Measurements from ENCODE around the gene S1PR5. TPM values are rescaled to one million over a fixed set of nuclear protein-coding genes. Genes with fewer than 3 reads are reported as not detected.

S1PR5 gene
- polyA plus RNA-seq, 3 donors, result 0.18 to 0.46 TPM; not detected in 1

- DNase-seq, result no peak
- Histone ChIP-seq H3K36me3 (replicated peaks in 1 of 2; ENCODE audit: control insufficient read depth in 1 of 2, insufficient read depth in 2 of 2, low read length in 2 of 2) (peaks cover 23 to 31% of the 10 kb centered on the region in 2 donors), H3K27ac (ENCODE audit: low read depth in 1 of 2, low read length in 2 of 2) (no peak overlapping the region), H3K79me2 (ENCODE audit: insufficient read depth, low read length) (peaks cover 30% of the 10 kb centered on the region), H3K4me3 (replicated peaks in 1 of 3; ENCODE audit: low read depth in 2 of 3, low read length in 3 of 3) (peak overlapping the region in 2 of 3 experiments; percentile 80 to 95), H3K9ac (ENCODE audit: insufficient read depth, low read length, poor library complexity, severe bottlenecking) (peak overlapping the region; percentile 88), H2AFZ (ENCODE audit: insufficient read depth, low read depth, low read length, poor library complexity, severe bottlenecking) (no peak overlapping the region), H3K9me3 (replicated peaks in 1 of 2; ENCODE audit: control insufficient read depth in 1 of 2, insufficient read depth in 1 of 2, low read length in 2 of 2) (no peaks in the 10 kb centered on the region), H3K4me2 (replicated peaks; ENCODE audit: extremely low read depth, low read length, poor library complexity, severe bottlenecking) (peak overlapping the region; percentile 89), H4K20me1 (ENCODE audit: insufficient read depth, low read length) (peaks cover 16% of the 10 kb centered on the region), H3K27me3 (ENCODE audit: control insufficient read depth in 2 of 2, insufficient read depth in 2 of 2, low read length in 2 of 2) (no peaks in the 10 kb centered on the region), H3K4me1 (ENCODE audit: control insufficient read depth in 1 of 2, insufficient read depth in 2 of 2, low read length in 2 of 2) (peaks cover 17 to 21% of the 10 kb centered on the region in 2 donors)
- H3K4me3 Mint-ChIP-seq, result peak overlapping the region; percentile 84 to 90
- H3K27ac Mint-ChIP-seq, result peak overlapping the region in 3 of 7 donors; percentile 72 to 89 (median 88)
- peaks cover 20 to 28% of the 10 kb centered on the region in 2 donors for H3K36me3 Mint-ChIP-seq
- peaks cover 2 to 6% (median 3%) of the 10 kb centered on the region in 3 donors for H3K27me3 Mint-ChIP-seq (ENCODE audit: low read depth in 3 of 3)
- no peak for TF ChIP-seq CTCF (IDR thresholded peaks at IDR 0.05)
- peaks cover 0 to 3% (median 0%) of the 10 kb centered on the region in 7 donors for H3K9me3 Mint-ChIP-seq
- intact Hi-C loops (cut with micrococcal nuclease), result loop anchor here in 1 of 2 donors (2.0 to 5.0 kb wide), 2 partner anchors 16 to 152 kb away; no protein-coding TSS in a partner anchor
- 47% methylated on average over 16 of the region's 23 CpGs for WGBS (ENCODE audit: insufficient coverage)
- H3K4me1 Mint-ChIP-seq, result peaks cover 18% of the 10 kb centered on the region
These were observed 27.6 kb upstream of the S1PR5 start for GRCh38 chr19:10544753-10545251.

GRCh38 chr19:10544242-10544752, 27.1 kb upstream of the S1PR5 start:
- no peaks in the 10 kb centered on the region for H3K27me3 ChIP-seq (ENCODE audit: control insufficient read depth in 2 of 2, insufficient read depth in 2 of 2, low read length in 2 of 2)
- H3K27ac ChIP-seq (ENCODE audit: low read depth in 1 of 2, low read length in 2 of 2), result peak overlapping the region; percentile 28 to 83
- TF ChIP-seq CTCF (IDR thresholded peaks at IDR 0.05), result no peak
- no peaks in the 10 kb centered on the region for H3K9me3 ChIP-seq (replicated peaks in 1 of 2; ENCODE audit: control insufficient read depth in 1 of 2, insufficient read depth in 1 of 2, low read length in 2 of 2)
- peak overlapping the region; percentile 76 to 95 (median 80) for H3K4me3 ChIP-seq (replicated peaks in 1 of 3; ENCODE audit: low read depth in 2 of 3, low read length in 3 of 3)
- peak overlapping the region in 6 of 7 donors; percentile 35 to 89 (median 76) for H3K27ac Mint-ChIP-seq
- H4K20me1 ChIP-seq (ENCODE audit: insufficient read depth, low read length), result peaks cover 16% of the 10 kb centered on the region
- peaks cover 0 to 3% (median 0%) of the 10 kb centered on the region in 7 donors for H3K9me3 Mint-ChIP-seq
- H2AFZ ChIP-seq (ENCODE audit: insufficient read depth, low read depth, low read length, poor library complexity, severe bottlenecking), result peak overlapping the region; percentile 95
- DNase-seq, result no peak
- peak overlapping the region; percentile 88 for H3K9ac ChIP-seq (ENCODE audit: insufficient read depth, low read length, poor library complexity, severe bottlenecking)
- 16% methylated on average over 9 of the region's 22 CpGs for WGBS (ENCODE audit: insufficient coverage)
- intact Hi-C loops (cut with micrococcal nuclease), result loop anchor here in 1 of 2 donors (2.0 to 5.0 kb wide), 2 partner anchors 17 to 153 kb away; no protein-coding TSS in a partner anchor
- peaks cover 30% of the 10 kb centered on the region for H3K79me2 ChIP-seq (ENCODE audit: insufficient read depth, low read length)
- H3K4me3 Mint-ChIP-seq, result peak overlapping the region; percentile 84 to 90
- peaks cover 21 to 26% of the 10 kb centered on the region in 2 donors for H3K36me3 ChIP-seq (replicated peaks in 1 of 2; ENCODE audit: control insufficient read depth in 1 of 2, insufficient read depth in 2 of 2, low read length in 2 of 2)
- H3K4me1 Mint-ChIP-seq, result peaks cover 21% of the 10 kb centered on the region
- peaks cover 2 to 6% (median 5%) of the 10 kb centered on the region in 3 donors for H3K27me3 Mint-ChIP-seq (ENCODE audit: low read depth in 3 of 3)
- H3K4me1 ChIP-seq (ENCODE audit: control insufficient read depth in 1 of 2, insufficient read depth in 2 of 2, low read length in 2 of 2), result peaks cover 19 to 27% of the 10 kb centered on the region in 2 donors
- H3K4me2 ChIP-seq (replicated peaks; ENCODE audit: extremely low read depth, low read length, poor library complexity, severe bottlenecking), result peak overlapping the region; percentile 89
- H3K36me3 Mint-ChIP-seq, result peaks cover 18 to 23% of the 10 kb centered on the region in 2 donors

Data from CD14-positive monocyte (primary cell).